A549 treated with Hydrocortisone at 1 μM for 4 hours (cell line): ENCODE data around the gene PFDN6. TPM values are rescaled to one million over a fixed set of nuclear protein-coding genes. Genes with fewer than 3 reads are reported as not detected.

Experiments
- total RNA-seq: library from RNA; stranded (reverse); fragments of 200-300 nt; extraction: Qiagen RNA extraction; gene quantifications from 5 replicates; pipeline ENCODE4 v1.2.3, GENCODE V29; 2022

Gene PFDN6
- 95.0 to 118 TPM (median 104 TPM) in 5 replicates for total RNA-seq

GRCh38 chr6:33288921-33289783 is at the start of gene PFDN6, which contains the start of gene WDR46:
Gene PFDN6, plus strand, starts transcription at chr6:33289601. Its CDS starts 256 bp downstream, at chr6:33289857.
Gene WDR46, minus strand, starts transcription at chr6:33289239. Its CDS starts 69 bp downstream, at chr6:33289170.

GRCh38 chr6:33271468-33272274 is 17.7 kb upstream of the PFDN6 start, which contains the start of the genes RPS18 and VPS52:
Gene RPS18, plus strand, starts transcription at chr6:33272075. Its CDS starts 45 bp downstream, at chr6:33272120.
Gene VPS52, minus strand, starts transcription at chr6:33271876. Its CDS starts 201 bp downstream, at chr6:33271675.

DNA sequence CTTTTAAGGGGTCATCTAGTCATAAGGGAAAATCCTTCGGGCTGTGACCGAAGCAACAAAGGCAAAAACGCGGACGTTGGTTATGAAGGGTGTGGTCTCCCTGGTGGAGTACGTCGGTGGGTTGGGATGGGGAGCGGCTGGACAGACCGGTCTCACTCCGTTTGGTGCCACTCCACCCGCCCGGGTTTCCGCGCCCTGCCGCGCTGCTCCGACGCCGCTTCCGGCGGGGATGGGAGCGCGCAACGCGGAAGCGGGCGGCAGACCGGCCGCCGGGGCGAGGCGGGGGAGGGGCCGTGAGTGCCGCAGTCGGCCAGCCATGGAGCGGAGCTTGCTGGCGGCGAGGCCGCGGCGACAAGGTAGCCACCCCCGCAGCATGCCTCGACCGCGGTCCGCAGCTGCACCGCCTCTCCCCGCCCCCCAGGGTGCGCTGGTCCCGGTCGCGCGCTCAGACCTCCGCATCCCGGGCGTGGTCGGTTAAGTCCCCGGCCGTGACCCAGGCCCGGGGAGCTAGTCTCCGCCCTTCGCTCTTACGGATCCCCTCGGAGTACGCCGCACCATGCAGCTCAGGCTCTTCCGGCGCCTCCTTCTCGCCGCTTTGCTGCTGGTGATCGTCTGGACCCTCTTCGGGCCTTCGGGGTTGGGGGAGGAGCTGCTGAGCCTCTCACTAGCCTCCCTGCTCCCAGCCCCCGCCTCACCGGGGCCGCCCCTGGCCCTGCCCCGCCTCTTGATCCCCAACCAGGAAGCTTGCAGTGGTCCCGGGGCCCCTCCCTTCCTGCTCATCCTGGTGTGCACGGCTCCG is 12.3 kb upstream of the PFDN6 start, which contains the start of gene B3GALT4:
B3GALT4 (plus strand) TSS at position 260 of the 799 bp plus-strand sequence; CDS start at position 557, 297 bp downstream.

GRCh38 chr6:33298773-33299236 is 9.4 kb downstream of the PFDN6 start, which contains the start of gene RGL2:
Gene RGL2, minus strand, starts transcription at chr6:33298942. Its CDS starts 332 bp downstream, at chr6:33298610.

DNA sequence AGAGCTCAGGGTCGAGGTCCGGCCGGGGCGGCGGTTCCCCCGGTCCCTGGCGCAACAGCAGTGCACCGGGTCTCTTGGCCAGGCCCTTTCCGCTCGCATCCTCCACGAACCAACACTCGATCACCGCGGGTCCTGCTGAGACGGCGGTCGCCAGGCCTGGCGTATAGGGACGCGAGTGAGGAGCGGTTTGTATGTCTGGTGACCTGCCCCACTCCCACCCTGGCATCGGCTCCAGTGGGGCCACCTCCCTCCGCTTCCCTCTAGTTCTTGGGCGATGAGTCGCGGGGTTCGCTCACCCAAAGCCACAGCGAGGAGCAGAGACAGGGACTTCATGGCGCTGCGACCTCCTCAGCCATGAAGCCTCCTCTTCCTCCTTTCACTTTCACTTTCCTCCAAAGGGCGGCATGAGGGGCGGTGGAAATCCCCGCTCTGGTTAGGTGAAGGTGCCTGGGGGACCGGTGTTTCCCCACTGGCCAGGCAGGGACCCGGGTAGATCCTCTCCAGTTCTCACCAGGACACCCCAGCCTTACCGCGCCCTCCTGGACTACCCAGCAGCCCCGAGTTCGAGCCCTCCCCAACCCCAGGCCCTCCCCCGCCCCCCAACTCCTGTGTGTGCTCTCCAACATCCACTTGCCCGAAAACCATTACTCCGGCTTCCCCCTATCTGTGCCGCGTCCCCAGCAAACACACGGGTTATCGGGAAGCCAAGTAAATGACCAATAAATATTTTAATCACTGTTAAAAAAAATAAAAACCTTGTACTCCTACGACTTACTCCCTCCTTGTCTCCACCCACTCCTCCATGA is 24.5 kb downstream of the PFDN6 start, which contains the start of gene TAPBP:
TAPBP (minus strand) TSS at position 370 of the 806 bp plus-strand sequence; CDS start at position 333, 37 bp downstream.

DNA sequence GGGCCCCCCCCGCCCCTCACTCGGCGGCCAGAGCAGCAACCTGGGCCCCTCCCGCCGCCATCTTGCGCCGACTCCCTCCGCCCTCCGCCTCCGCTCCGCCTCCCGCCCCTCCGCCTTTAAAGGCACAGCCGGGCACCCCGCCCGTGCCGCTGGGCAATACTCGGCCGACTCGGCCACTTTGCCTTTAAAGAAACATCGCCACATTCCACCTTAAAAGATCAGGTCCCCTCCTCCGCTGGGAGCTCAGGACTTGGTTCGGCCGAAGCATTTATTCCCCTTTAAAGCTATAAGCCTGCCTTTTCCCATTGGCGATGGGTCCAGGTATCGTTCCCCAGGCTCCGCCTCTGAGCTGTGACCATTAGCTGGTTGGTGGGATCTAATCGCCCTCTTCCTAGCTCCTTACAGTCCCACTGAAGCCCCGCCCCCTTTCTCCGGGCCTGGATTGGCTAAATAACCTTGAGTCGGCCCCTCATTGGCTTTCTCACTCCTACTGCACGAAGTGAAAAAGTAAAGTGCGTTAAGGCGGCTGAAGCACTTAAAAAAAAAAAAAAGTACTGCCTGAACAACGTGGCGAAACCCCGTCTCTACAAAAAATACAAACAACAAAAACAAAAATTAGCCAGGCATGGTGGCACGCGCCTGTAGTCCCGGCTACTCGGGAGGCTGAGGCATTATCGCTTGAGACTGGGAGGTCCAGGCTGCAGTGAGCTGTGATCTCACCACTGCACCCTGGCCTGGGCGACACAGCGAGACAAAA is 28.4 kb downstream of the PFDN6 start, which contains the start of gene ZBTB22:
ZBTB22 (minus strand) TSS at position 76 of the 757 bp plus-strand sequence. CDS start 828 bp downstream, outside the sequence.

Other genes with a start within 250 kb of the PFDN6 start
- 0.08 to 0.25 TPM in 2 of 5 replicates, not detected in the others for gene HLA-DPA1, start 216.0 kb upstream of the PFDN6 start, total RNA-seq
- 0.05 TPM in 1 of 5 replicates, not detected in the others for gene HLA-DPB1, start 213.6 kb upstream of the PFDN6 start, total RNA-seq
- gene COL11A2, start 97.1 kb upstream of the PFDN6 start, total RNA-seq, result 0.52 to 0.93 TPM (median 0.73 TPM) in 5 replicates
- gene RXRB, start 88.9 kb upstream of the PFDN6 start, total RNA-seq, result 18.4 to 21.6 TPM (median 20.6 TPM) in 5 replicates
- gene SLC39A7, start 88.7 kb upstream of the PFDN6 start, total RNA-seq, result 98.2 to 128 TPM (median 107 TPM) in 5 replicates
- 12.2 to 16.7 TPM (median 14.9 TPM) in 5 replicates for gene HSD17B8, start 84.9 kb upstream of the PFDN6 start, total RNA-seq
- 20.3 to 25.5 TPM (median 23.6 TPM) in 5 replicates for gene RING1, start 81.1 kb upstream of the PFDN6 start, total RNA-seq
- 16.0 to 19.1 TPM (median 17.0 TPM) in 5 replicates for gene VPS52, start 17.7 kb upstream of the PFDN6 start, total RNA-seq
- 2,510 to 2,725 TPM (median 2,552 TPM) in 5 replicates for gene RPS18, start 17.5 kb upstream of the PFDN6 start, total RNA-seq
- gene B3GALT4, start 12.5 kb upstream of the PFDN6 start, total RNA-seq, result 0.56 to 1.2 TPM (median 0.95 TPM) in 5 replicates
- gene WDR46, start 362 bp upstream of the PFDN6 start, total RNA-seq, result 48.8 to 53.2 TPM (median 50.6 TPM) in 5 replicates
- gene RGL2, start 9.3 kb downstream of the PFDN6 start, total RNA-seq, result 11.7 to 14.0 TPM (median 13.1 TPM) in 5 replicates
- gene TAPBP, start 24.5 kb downstream of the PFDN6 start, total RNA-seq, result 35.1 to 42.4 TPM (median 36.9 TPM) in 5 replicates
- 2.4 to 3.4 TPM (median 3.3 TPM) in 5 replicates for gene ZBTB22, start 28.1 kb downstream of the PFDN6 start, total RNA-seq
- 34.5 to 41.5 TPM (median 34.7 TPM) in 5 replicates for gene DAXX, start 33.4 kb downstream of the PFDN6 start, total RNA-seq
- gene KIFC1, start 102.2 kb downstream of the PFDN6 start, total RNA-seq, result 42.3 to 45.8 TPM (median 44.0 TPM) in 5 replicates
- 14.2 to 18.0 TPM (median 15.3 TPM) in 5 replicates for gene PHF1, start 121.4 kb downstream of the PFDN6 start, total RNA-seq
- 167 to 226 TPM (median 199 TPM) in 5 replicates for gene CUTA, start 128.5 kb downstream of the PFDN6 start, total RNA-seq
- gene SYNGAP1, start 130.5 kb downstream of the PFDN6 start, total RNA-seq, result 3.1 to 4.8 TPM (median 4.4 TPM) in 5 replicates
- gene ZBTB9, start 165.0 kb downstream of the PFDN6 start, total RNA-seq, result 9.9 to 12.3 TPM (median 11.7 TPM) in 5 replicates